MM.1S (cell line): ENCODE measurements around the gene NSL1.
A peak's percentile ranks its signal among the peaks of the same experiment; 100 is the strongest.

Experiments
- DNase-seq: peaks from one replicate; pipeline ENCODE4 v3.0.0-alpha.2; 2015
- H2AFZ ChIP-seq: fragments of 300-600 bp; sonication (generic); 2 replicates; pipeline ENCODE4 v1.6.0; 2016; ENCODE audit warnings: antibody characterized with exemption, low read length
- H3F3A ChIP-seq: fragments of 300-600 bp; sonication (generic); 2 replicates; pipeline ENCODE4 v1.6.1; 2016; ENCODE audit warnings: mild to moderate bottlenecking, antibody characterized with exemption, low read length, moderate library complexity, mixed read lengths; ENCODE audit not compliant: insufficient read depth
- H3K27ac ChIP-seq: fragments of 300-600 bp; sonication (generic); 2 replicates; pipeline ENCODE4 v1.5.1; 2016; ENCODE audit warnings: mild to moderate bottlenecking, low read length
- H3K27me3 ChIP-seq: fragments of 300-600 bp; sonication (generic); replicated peaks from 2 replicates; pipeline ENCODE4 v1.6.0; 2016; ENCODE audit warnings: low read length; ENCODE audit not compliant: insufficient read depth
- H3K36me3 ChIP-seq: fragments of 300-600 bp; sonication (generic); replicated peaks from 2 replicates; pipeline ENCODE4 v1.6.1; 2016; ENCODE audit warnings: mild to moderate bottlenecking, low read length, mixed read lengths; ENCODE audit not compliant: insufficient read depth
- H3K4me1 ChIP-seq: fragments of 300-600 bp; sonication (generic); 2 replicates; pipeline ENCODE4 v1.6.1; 2016; ENCODE audit warnings: low read length, mixed read lengths
- H3K4me2 ChIP-seq: fragments of 300-600 bp; sonication (generic); 2 replicates; pipeline ENCODE4 v1.6.0; 2016; ENCODE audit warnings: low read depth, low read length
- H3K4me3 ChIP-seq: fragments of 300-600 bp; sonication (generic); 2 replicates; pipeline ENCODE4 v1.5.1; 2016; ENCODE audit warnings: low read length, mixed read lengths
- H3K79me2 ChIP-seq: fragments of 300-600 bp; sonication (generic); 2 replicates; pipeline ENCODE4 v1.6.1; 2016; ENCODE audit warnings: mixed run types, low read length, mixed read lengths
- H3K9ac ChIP-seq: fragments of 300-600 bp; sonication (generic); 2 replicates; pipeline ENCODE4 v1.6.1; 2016; ENCODE audit warnings: low read length, mixed read lengths
- H3K9me2 ChIP-seq: fragments of 300-600 bp; sonication (generic); replicated peaks from 2 replicates; pipeline ENCODE4 v1.6.1; 2016; ENCODE audit warnings: mild to moderate bottlenecking, low read length, mixed read lengths; ENCODE audit not compliant: insufficient read depth
- H3K9me3 ChIP-seq: fragments of 300-600 bp; sonication (generic); replicated peaks from 2 replicates; pipeline ENCODE4 v1.6.1; 2016; ENCODE audit warnings: mild to moderate bottlenecking, low read length, mixed read lengths; ENCODE audit not compliant: insufficient read depth
- H4K20me1 ChIP-seq: fragments of 300-600 bp; sonication (generic); 2 replicates; pipeline ENCODE4 v1.6.1; 2016; ENCODE audit warnings: mild to moderate bottlenecking, low read length, moderate library complexity, mixed read lengths; ENCODE audit not compliant: insufficient read depth
- EZH2 ChIP-seq: fragments of 300-600 bp; sonication (generic); optimal IDR thresholded peaks from 2 replicates; pipeline ENCODE3; 2017; ENCODE audit warnings: low read depth, mild to moderate bottlenecking, antibody characterized with exemption, low read length, mixed read lengths
- EZH2phosphoT487 ChIP-seq: fragments of 300-600 bp; sonication (generic); IDR thresholded peaks from 2 replicates; pipeline ENCODE4 v1.6.1; 2018; ENCODE audit warnings: antibody characterized with exemption, low read length
- TF ChIP-seq, protein P1 (sequence below): fragments of 300-600 bp; sonication (generic); IDR thresholded peaks from 2 replicates; pipeline ENCODE4 v1.5.1; 2016; ENCODE audit warnings: antibody characterized with exemption, low read length, mixed read lengths

NSL1 gene

GRCh38 chr1:212754680-212755079 lies 36.9 kb downstream of the NSL1 start:
- peaks cover 19% of the 10 kb centered on the region for H3K79me2 ChIP-seq
- DNase-seq, result peak; percentile 29
- no peaks in the 10 kb centered on the region for H3K9me3 ChIP-seq
- no peaks in the 10 kb centered on the region for H3K9me2 ChIP-seq
- H3K9ac ChIP-seq, result peak overlapping the region; percentile 16; the same call in 1 of the 2 replicates
- H3K4me3 ChIP-seq, result peak overlapping the region; percentile 17
- H3K4me2 ChIP-seq, result peak overlapping the region; percentile 89
- no peaks in the 10 kb centered on the region for H4K20me1 ChIP-seq
- H3F3A ChIP-seq, result peaks cover 42% of the 10 kb centered on the region
- TF ChIP-seq, protein P1, sequence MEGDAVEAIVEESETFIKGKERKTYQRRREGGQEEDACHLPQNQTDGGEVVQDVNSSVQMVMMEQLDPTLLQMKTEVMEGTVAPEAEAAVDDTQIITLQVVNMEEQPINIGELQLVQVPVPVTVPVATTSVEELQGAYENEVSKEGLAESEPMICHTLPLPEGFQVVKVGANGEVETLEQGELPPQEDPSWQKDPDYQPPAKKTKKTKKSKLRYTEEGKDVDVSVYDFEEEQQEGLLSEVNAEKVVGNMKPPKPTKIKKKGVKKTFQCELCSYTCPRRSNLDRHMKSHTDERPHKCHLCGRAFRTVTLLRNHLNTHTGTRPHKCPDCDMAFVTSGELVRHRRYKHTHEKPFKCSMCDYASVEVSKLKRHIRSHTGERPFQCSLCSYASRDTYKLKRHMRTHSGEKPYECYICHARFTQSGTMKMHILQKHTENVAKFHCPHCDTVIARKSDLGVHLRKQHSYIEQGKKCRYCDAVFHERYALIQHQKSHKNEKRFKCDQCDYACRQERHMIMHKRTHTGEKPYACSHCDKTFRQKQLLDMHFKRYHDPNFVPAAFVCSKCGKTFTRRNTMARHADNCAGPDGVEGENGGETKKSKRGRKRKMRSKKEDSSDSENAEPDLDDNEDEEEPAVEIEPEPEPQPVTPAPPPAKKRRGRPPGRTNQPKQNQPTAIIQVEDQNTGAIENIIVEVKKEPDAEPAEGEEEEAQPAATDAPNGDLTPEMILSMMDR, result no peak
- TF ChIP-seq EZH2phosphoT487, result no peak
- TF ChIP-seq EZH2, result no peak
- peak overlapping the region; percentile 68; the same call in 1 of the 2 replicates for H3K27ac ChIP-seq
- no peaks in the 10 kb centered on the region for H3K36me3 ChIP-seq
- peak overlapping the region; percentile 61 for H2AFZ ChIP-seq
- H3K27me3 ChIP-seq, result no peaks in the 10 kb centered on the region
- peaks cover 37% of the 10 kb centered on the region for H3K4me1 ChIP-seq

DNA sequence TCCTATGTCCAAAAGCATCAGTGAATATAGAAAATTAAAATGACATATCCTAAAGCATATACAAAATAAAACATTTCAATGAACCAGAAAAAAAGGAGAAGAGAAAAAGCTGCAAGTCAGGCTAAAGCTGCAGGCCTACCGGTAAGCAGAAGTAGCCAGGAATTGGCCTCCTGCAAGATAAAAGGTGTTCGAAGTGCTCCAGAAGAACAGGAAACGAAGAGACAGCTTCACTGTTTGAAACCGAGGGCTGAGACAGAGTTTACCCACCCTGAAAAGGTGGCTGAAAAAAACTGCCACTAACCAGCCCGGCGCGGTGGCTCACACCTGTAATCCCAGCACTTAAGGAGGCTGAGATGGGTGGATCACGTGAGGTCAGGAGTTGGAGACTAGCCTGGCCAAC lies 37.4 kb downstream of the NSL1 start:
- Histone ChIP-seq H3K9me3 (no peaks in the 10 kb centered on the region), H2AFZ (0 out of 2 replicates have a peak overlapping the region, but pooled peaks have one; percentile 5), H3K9ac (no peak overlapping the region; the same call in 1 of the 2 replicates), H3K27me3 (no peaks in the 10 kb centered on the region), H4K20me1 (no peaks in the 10 kb centered on the region), H3K9me2 (no peaks in the 10 kb centered on the region), H3K36me3 (no peaks in the 10 kb centered on the region), H3K4me3 (peak overlapping the region; percentile 53), H3K27ac (peak overlapping the region; percentile 68), H3F3A (peaks cover 42% of the 10 kb centered on the region), H3K79me2 (peaks cover 14% of the 10 kb centered on the region), H3K4me2 (peak overlapping the region; percentile 89), H3K4me1 (peaks cover 40% of the 10 kb centered on the region)
- peak; percentile 85 for DNase-seq
- TF ChIP-seq, protein P1, result no peak
- no peak for TF ChIP-seq EZH2phosphoT487
- no peak for TF ChIP-seq EZH2

GRCh38 chr1:212753749-212754148 lies 37.8 kb downstream of the NSL1 start:
- no peaks in the 10 kb centered on the region for H3K36me3 ChIP-seq
- no peaks in the 10 kb centered on the region for H4K20me1 ChIP-seq
- H3K9me3 ChIP-seq, result no peaks in the 10 kb centered on the region
- peaks cover 12% of the 10 kb centered on the region for H3K79me2 ChIP-seq
- no peaks in the 10 kb centered on the region for H3K27me3 ChIP-seq
- peak overlapping the region; percentile 53 for H3K4me3 ChIP-seq
- peak overlapping the region; percentile 89 for H3K4me2 ChIP-seq
- TF ChIP-seq, protein P1, result no peak
- TF ChIP-seq EZH2phosphoT487 (no peak), EZH2 (no peak)
- peak overlapping the region; percentile 68; the same call in 1 of the 2 replicates for H3K27ac ChIP-seq
- peaks cover 42% of the 10 kb centered on the region for H3F3A ChIP-seq
- no peak overlapping the region; the same call in 1 of the 2 replicates for H3K9ac ChIP-seq
- H2AFZ ChIP-seq, result no peak overlapping the region
- DNase-seq, result no peak
- peaks cover 40% of the 10 kb centered on the region for H3K4me1 ChIP-seq
- no peaks in the 10 kb centered on the region for H3K9me2 ChIP-seq
